Endothelial cell of umbilical vein (primary cell): Measurements from ENCODE around the gene CACTIN. TPM values are rescaled to one million over a fixed set of nuclear protein-coding genes. Genes with fewer than 3 reads are reported as not detected.

Source experiments
- BruUV-seq: library from RNA; stranded (reverse); fragments of 400-500 nt; replicated peaks from 2 replicates; lab custom pipeline; 2021; lab: Mats Ljungman, UMichigan
- CTCF ChIA-PET: fragments of 300-600, 350-600 bp; sonication (Branson Sonifier 250); formaldehyde crosslinking; loops from one replicate; lab custom pipeline; 2021; ENCODE audit warnings: antibody characterized with exemption, inconsistent platforms; lab: Charles Lee
- POLR2A ChIA-PET: fragments of 300-600, 350-600 bp; sonication (Branson Sonifier 250); formaldehyde crosslinking; loops from one replicate; lab custom pipeline; 2021; ENCODE audit warnings: antibody characterized with exemption, inconsistent platforms; lab: Charles Lee
- DNase-seq: peaks from one replicate; pipeline ENCODE4 v3.0.0-alpha.2; 2011; ENCODE audit warnings: low read depth, low spot score
- FAIRE-seq: peaks from 2 replicates; lab custom pipeline; 2011; peaks lifted over from hg19 to GRCh38; lab: Jason Lieb, UNC
- H2AFZ ChIP-seq: 2 replicates; pipeline ENCODE4 v1.6.0; 2012; ENCODE audit warnings: low read depth, low read length, control low read depth, inconsistent platforms
- H3K27ac ChIP-seq: 2 replicates; pipeline ENCODE4 v1.5.1; 2011; ENCODE audit warnings: low read depth, mild to moderate bottlenecking, control low read depth, low read length, moderate library complexity; ENCODE audit not compliant: insufficient read depth
- H3K27me3 ChIP-seq, 2 experiments: 2 replicates each; pipeline versions ENCODE4 v1.6.0 to v1.6.1; 2011; ENCODE audit warnings: low read length in 2 of 2, mixed read lengths in 1 of 2; ENCODE audit not compliant: control insufficient read depth in 2 of 2, insufficient read depth in 2 of 2
- H3K36me3 ChIP-seq, 2 experiments: 2 replicates in 1 of 2; 3 replicates in 1 of 2; pipeline ENCODE4 v1.5.1; 2011; ENCODE audit warnings: low read length in 2 of 2, mild to moderate bottlenecking in 1 of 2, moderate library complexity in 1 of 2; ENCODE audit not compliant: control insufficient read depth in 2 of 2, insufficient read depth in 2 of 2; ENCODE audit errors: extremely low read depth in 1 of 2
- H3K4me1 ChIP-seq: 3 replicates; pipeline ENCODE4 v1.5.1; 2011; ENCODE audit warnings: mild to moderate bottlenecking, low read length; ENCODE audit not compliant: control insufficient read depth, insufficient read depth; ENCODE audit errors: extremely low read depth
- H3K4me2 ChIP-seq: 2 replicates; pipeline ENCODE4 v1.6.1; 2011; ENCODE audit warnings: low read length, control low read depth, mixed read lengths; ENCODE audit not compliant: insufficient read depth
- H3K4me3 ChIP-seq, 3 experiments: fragments of 200-600 bp in 1 of 3; sonication (generic), shearing (Covaris generic) in 1 of 3; replicated peaks in 1 of 3; 2 replicates each; pipeline ENCODE4 v1.5.1; 2011 to 2016; ENCODE audit warnings: control low read depth in 3 of 3, low read length in 3 of 3, mild to moderate bottlenecking in 2 of 3, inconsistent platforms in 1 of 3, low read depth in 1 of 3, moderate library complexity in 1 of 3; ENCODE audit not compliant: insufficient read depth in 1 of 3
- H3K79me2 ChIP-seq: 2 replicates; pipeline ENCODE4 v1.6.0; 2012; ENCODE audit warnings: low read length, inconsistent platforms; ENCODE audit not compliant: control insufficient read depth, insufficient read depth
- H3K9ac ChIP-seq: replicated peaks from 2 replicates; pipeline ENCODE3; 2011; ENCODE audit warnings: low read length, control low read depth; ENCODE audit not compliant: insufficient read depth; ENCODE audit errors: extremely low read depth
- H3K9me1 ChIP-seq: replicated peaks from 3 replicates; pipeline ENCODE4 v1.6.0; 2011; ENCODE audit warnings: mild to moderate bottlenecking, low read length; ENCODE audit not compliant: control insufficient read depth, insufficient read depth; ENCODE audit errors: extremely low read depth
- H3K9me3 ChIP-seq: replicated peaks from 2 replicates; pipeline ENCODE4 v1.5.1; 2012; ENCODE audit warnings: low read length, inconsistent platforms; ENCODE audit not compliant: control insufficient read depth, insufficient read depth
- H4K20me1 ChIP-seq: replicated peaks from 2 replicates; pipeline ENCODE3; 2011; ENCODE audit warnings: mild to moderate bottlenecking, low read length; ENCODE audit not compliant: control insufficient read depth, insufficient read depth; ENCODE audit errors: extremely low read depth
- CTCF ChIP-seq, 2 donors: IDR thresholded peaks; 1 replicate in 1 of 2; 2 replicates in 1 of 2; pipeline ENCODE4 v1.5.1; 2011; ENCODE audit warnings: low read length in 2 of 2, mild to moderate bottlenecking in 2 of 2, moderate library complexity in 2 of 2, control low read depth in 1 of 2, inconsistent platforms in 1 of 2, low read depth in 1 of 2; ENCODE audit not compliant: insufficient read depth in 1 of 2; ENCODE audit errors: extremely low read depth in 1 of 2
- EZH2 ChIP-seq: IDR thresholded peaks from 2 replicates; pipeline ENCODE4 v1.6.1; 2012; ENCODE audit warnings: borderline replicate concordance, low read depth, mild to moderate bottlenecking, moderate library complexity, low read length, inconsistent platforms; ENCODE audit not compliant: severe bottlenecking
- FOS ChIP-seq: IDR thresholded peaks from 2 replicates; pipeline ENCODE4 v1.6.1; 2011; ENCODE audit warnings: mild to moderate bottlenecking, low read length, moderate library complexity, borderline replicate concordance; ENCODE audit not compliant: insufficient read depth
- GATA2 ChIP-seq: IDR thresholded peaks from 2 replicates; pipeline ENCODE4 v1.7.0; 2011; ENCODE audit warnings: low read depth, mild to moderate bottlenecking, moderate library complexity, mixed read lengths, low read length; ENCODE audit not compliant: insufficient read length, insufficient read depth
- JUN ChIP-seq: IDR thresholded peaks from 2 replicates; pipeline ENCODE4 v1.6.1; 2011; ENCODE audit warnings: borderline replicate concordance, low read depth; ENCODE audit not compliant: insufficient read length, insufficient read depth
- MAX ChIP-seq: IDR thresholded peaks from 2 replicates; pipeline ENCODE4 v1.6.1; 2011; ENCODE audit not compliant: insufficient read depth, insufficient read length
- MYC ChIP-seq: IDR thresholded peaks from one replicate; pipeline ENCODE4 v1.6.1; 2011; ENCODE audit warnings: mild to moderate bottlenecking, low read depth, low read length
- POLR2A ChIP-seq: IDR thresholded peaks from 2 replicates; pipeline ENCODE4 v1.6.1; 2012; ENCODE audit warnings: low read depth, mild to moderate bottlenecking, control low read depth, low read length
- POLR2AphosphoS5 ChIP-seq: IDR thresholded peaks from 2 replicates; pipeline ENCODE4 v1.6.1; 2012; ENCODE audit warnings: low read depth, mild to moderate bottlenecking, control low read depth, low read length, moderate library complexity; ENCODE audit not compliant: insufficient read depth
- dilution Hi-C: fragments of 300-500 bp; cut with MboI; formaldehyde crosslinking; loops from one replicate; pipeline ENCODE4 v1.15.0; 2019; ENCODE audit warnings: low sequenced_read_pairs; ENCODE audit not compliant: extremely low pct_ligation_motif_present
- intact Hi-C: fragments of 100-400 bp; cut with micrococcal nuclease; formaldehyde crosslinking; loops from one replicate; pipeline ENCODE4 v1.10.0; 2022
- polyA plus RNA-seq, 4 experiments: library from polyadenylated mRNA; depleted of rRNA in 3 of 4; stranded (reverse) in 3 of 4; unstranded in 1 of 4; fragments of >200 nt; gene quantifications; 2 replicates each; pipeline versions ENCODE4 v1.2.1 to v1.2.3, GENCODE V29; 2011 to 2012; ENCODE audit warnings: missing spikeins in 1 of 4
- total RNA-seq: library from RNA; stranded (reverse); gene quantifications from 2 replicates; pipeline ENCODE4 v1.2.3, GENCODE V29; 2021

Gene CACTIN
- total and polyA plus RNA-seq, 2 donors (not counting 3 experiments of a cell fraction or from before 2014, with no cell fraction given): 29.7 to 36.1 TPM

- FAIRE-seq: no peak
- ChIA-PET POLR2A (no interaction called here), CTCF (interaction anchor here (3.6 to 7.6 kb wide), 2 partner anchors 35 to 42 kb away, joined by 16 to 66 read pairs; partner anchors contain the start of gene PIP5K1C)
- no peaks in the 10 kb centered on the region for H3K9me1 ChIP-seq
- no peaks in the 10 kb centered on the region for H3K9me3 ChIP-seq
- H3K9ac ChIP-seq: no peak overlapping the region
- H4K20me1 ChIP-seq: no peaks in the 10 kb centered on the region
- dilution Hi-C loops: no loop called here
- no TSS peak for BruUV-seq
- H3K27ac ChIP-seq: no peak overlapping the region
- peaks cover 0 to 22% of the 10 kb centered on the region in 2 experiments for H3K36me3 ChIP-seq
- peaks cover 3% of the 10 kb centered on the region for H3K4me1 ChIP-seq
- no peaks in the 10 kb centered on the region for H3K79me2 ChIP-seq
- no peak for TF ChIP-seq EZH2
- TF ChIP-seq MYC: no peak
- no peak for TF ChIP-seq CTCF (IDR thresholded peaks at IDR 0.05; ENCODE audit: extremely low read depth in 1 of 2, insufficient read depth in 1 of 2, low read depth in 1 of 2, low read length in 2 of 2)
- TF ChIP-seq POLR2A: no peak
- no peak for TF ChIP-seq JUN
- no peak for TF ChIP-seq POLR2AphosphoS5
- no peak for TF ChIP-seq GATA2
- no peak for TF ChIP-seq MAX
- no peak for TF ChIP-seq FOS
- no peak overlapping the region for H3K4me2 ChIP-seq
- H3K4me3 ChIP-seq: no peak overlapping the region
- H3K27me3 ChIP-seq: no peaks in the 10 kb centered on the region
- no peak for DNase-seq
- no peak overlapping the region for H2AFZ ChIP-seq
- intact Hi-C loops: no loop called here
These were observed 38.5 kb upstream of the CACTIN start for GRCh38 chr19:3664879-3665642.
